Activated CD8-positive, alpha-beta T cell treated with anti-CD3 and anti-CD28 coated beads for 36 hours (primary cell): Measurements from ENCODE around the gene SH2D4B. TPM values are rescaled to one million over a fixed set of nuclear protein-coding genes. Genes with fewer than 3 reads are reported as not detected.

Experiments used
- ATAC-seq: fragments of 200-7000 bp; cut with Tn5 transposase; one replicate; pipeline ENCODE4 v1.10.0; 2021; ENCODE audit warnings: mild to moderate bottlenecking, moderate library complexity
- CTCF ChIA-PET: fragments of 350-600 bp; sonication (Branson Sonifier 250); formaldehyde crosslinking; loops from one replicate; lab custom pipeline; 2021; ENCODE audit warnings: antibody characterized with exemption; lab: Charles Lee
- POLR2A ChIA-PET: fragments of 350-600 bp; sonication (Branson Sonifier 250); formaldehyde crosslinking; loops from one replicate; lab custom pipeline; 2021; ENCODE audit warnings: antibody characterized with exemption; lab: Charles Lee
- DNase-seq: peaks from one replicate; pipeline ENCODE4 v3.0.0-alpha.2; 2020
- H3K27ac Mint-ChIP-seq: one replicate; pipeline ENCODE4 v1.8.0; 2021; ENCODE audit warnings: mild to moderate bottlenecking, mixed read lengths
- H3K27me3 Mint-ChIP-seq: one replicate; pipeline ENCODE4 v1.8.0; 2021; ENCODE audit warnings: mixed read lengths
- H3K36me3 Mint-ChIP-seq: one replicate; pipeline ENCODE4 v1.8.0; 2021; ENCODE audit warnings: low read depth, mixed read lengths
- H3K4me1 Mint-ChIP-seq: one replicate; pipeline ENCODE4 v1.8.0; 2021; ENCODE audit warnings: low read depth, mixed read lengths
- H3K4me3 Mint-ChIP-seq: one replicate; pipeline ENCODE4 v1.8.0; 2021; ENCODE audit warnings: mild to moderate bottlenecking, moderate library complexity, mixed read lengths
- H3K9me3 Mint-ChIP-seq: one replicate; pipeline ENCODE4 v1.8.0; 2021; ENCODE audit warnings: mixed read lengths
- intact Hi-C: fragments of 100-400 bp; cut with micrococcal nuclease; formaldehyde crosslinking; loops from one replicate; pipeline ENCODE4 v1.10.0; 2022
- total RNA-seq, 2 experiments: library from RNA; stranded (reverse); gene quantifications; one replicate each; pipeline ENCODE4 v1.2.3, GENCODE V29; 2021
- TF ChIP-seq, protein P1 (sequence below): fragments of 200-600 bp; IDR thresholded peaks from one replicate; pipeline ENCODE4 v1.8.0; 2022; ENCODE audit warnings: antibody characterized with exemption, mild to moderate bottlenecking

The SH2D4B gene
- total RNA-seq, 2 experiments from 2014 or later = 0.11 to 0.20 TPM

DNA sequence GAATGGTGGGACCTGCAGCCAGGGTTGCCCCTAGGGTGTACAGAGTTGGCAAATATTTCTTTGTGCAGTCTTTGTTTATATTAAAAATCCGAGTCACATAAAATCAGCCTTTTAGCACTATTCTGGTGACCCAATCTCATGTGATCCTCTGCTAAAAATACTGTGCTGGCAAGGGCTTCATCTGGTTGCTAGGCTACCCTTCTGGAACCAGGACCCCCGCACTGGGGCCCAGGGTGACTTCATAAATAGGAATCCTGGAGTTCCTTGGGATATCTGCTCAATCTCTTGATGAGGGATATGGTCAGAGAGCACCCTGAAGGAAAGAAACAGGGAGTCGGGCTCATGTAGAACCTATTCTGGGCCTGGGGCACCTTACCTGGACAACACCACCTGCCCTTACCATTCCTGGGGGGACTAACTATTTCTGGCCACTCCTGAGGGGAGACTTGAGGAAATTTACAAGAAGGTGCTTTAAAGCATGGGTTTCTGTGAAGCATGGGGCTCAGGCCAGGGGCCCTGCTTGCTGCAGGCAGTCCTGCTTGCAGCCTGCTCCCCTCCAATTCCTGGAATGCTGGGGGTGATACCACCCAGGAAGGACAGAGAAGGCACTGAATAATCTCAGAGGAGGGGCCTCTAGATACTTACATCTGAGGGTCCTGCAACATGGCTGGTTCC lies 44.7 kb downstream of the SH2D4B start:
- no peaks in the 10 kb centered on the region for H3K4me1 Mint-ChIP-seq
- no peak for ATAC-seq
- H3K9me3 Mint-ChIP-seq = no peaks in the 10 kb centered on the region
- intact Hi-C loops = no loop called here
- no peaks in the 10 kb centered on the region for H3K27me3 Mint-ChIP-seq
- H3K4me3 Mint-ChIP-seq = no peak overlapping the region
- DNase-seq = no peak
- H3K27ac Mint-ChIP-seq = no peak overlapping the region
- TF ChIP-seq, protein P1, sequence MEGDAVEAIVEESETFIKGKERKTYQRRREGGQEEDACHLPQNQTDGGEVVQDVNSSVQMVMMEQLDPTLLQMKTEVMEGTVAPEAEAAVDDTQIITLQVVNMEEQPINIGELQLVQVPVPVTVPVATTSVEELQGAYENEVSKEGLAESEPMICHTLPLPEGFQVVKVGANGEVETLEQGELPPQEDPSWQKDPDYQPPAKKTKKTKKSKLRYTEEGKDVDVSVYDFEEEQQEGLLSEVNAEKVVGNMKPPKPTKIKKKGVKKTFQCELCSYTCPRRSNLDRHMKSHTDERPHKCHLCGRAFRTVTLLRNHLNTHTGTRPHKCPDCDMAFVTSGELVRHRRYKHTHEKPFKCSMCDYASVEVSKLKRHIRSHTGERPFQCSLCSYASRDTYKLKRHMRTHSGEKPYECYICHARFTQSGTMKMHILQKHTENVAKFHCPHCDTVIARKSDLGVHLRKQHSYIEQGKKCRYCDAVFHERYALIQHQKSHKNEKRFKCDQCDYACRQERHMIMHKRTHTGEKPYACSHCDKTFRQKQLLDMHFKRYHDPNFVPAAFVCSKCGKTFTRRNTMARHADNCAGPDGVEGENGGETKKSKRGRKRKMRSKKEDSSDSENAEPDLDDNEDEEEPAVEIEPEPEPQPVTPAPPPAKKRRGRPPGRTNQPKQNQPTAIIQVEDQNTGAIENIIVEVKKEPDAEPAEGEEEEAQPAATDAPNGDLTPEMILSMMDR = no peak
- CTCF ChIA-PET = interaction anchor here (1.9 kb wide), 1 partner anchor 204 kb away, joined by 4 read pairs; no protein-coding TSS in a partner anchor
- H3K36me3 Mint-ChIP-seq = no peaks in the 10 kb centered on the region
- POLR2A ChIA-PET = no interaction called here

GRCh38 chr10:80583685-80584084 lies 46.0 kb downstream of the SH2D4B start:
- ChIA-PET POLR2A (no interaction called here), CTCF (interaction anchor here (1.0 to 1.9 kb wide), 3 partner anchors 16 to 205 kb away, joined by 4 to 6 read pairs (median 4); no protein-coding TSS in a partner anchor)
- Mint-ChIP-seq H3K4me1 (no peaks in the 10 kb centered on the region), H3K27me3 (no peaks in the 10 kb centered on the region), H3K27ac (no peak overlapping the region), H3K9me3 (no peaks in the 10 kb centered on the region), H3K36me3 (no peaks in the 10 kb centered on the region), H3K4me3 (no peak overlapping the region)
- TF ChIP-seq, protein P1 = no peak
- ATAC-seq = no peak
- intact Hi-C loops = no loop called here
- no peak for DNase-seq

DNA sequence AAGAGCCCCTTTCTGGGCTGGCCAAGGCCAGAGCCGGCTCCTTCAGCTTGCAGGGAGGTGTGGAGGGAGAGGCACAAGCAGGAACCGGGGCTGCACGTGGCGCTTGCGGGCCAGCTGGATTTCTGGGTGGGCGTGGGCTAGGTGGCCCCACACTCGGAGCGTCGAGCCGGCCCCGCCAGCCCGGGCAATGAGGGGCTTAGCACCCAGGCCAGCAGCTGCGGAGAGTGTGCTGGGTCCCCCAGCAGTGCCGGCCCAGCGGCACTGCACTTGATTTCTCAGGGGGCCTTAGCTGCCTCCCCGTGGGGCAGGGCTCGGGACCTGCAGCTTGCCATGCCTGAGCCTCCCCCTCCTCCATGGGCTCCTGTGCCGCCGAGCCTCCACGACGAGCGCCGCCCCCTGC lies 48.1 kb downstream of the SH2D4B start:
- ChIA-PET POLR2A (no interaction called here), CTCF (interaction anchor here (1.3 kb wide), 1 partner anchor 11 kb away, joined by 5 read pairs; no protein-coding TSS in a partner anchor)
- ATAC-seq = no peak
- Mint-ChIP-seq H3K36me3 (no peaks in the 10 kb centered on the region), H3K4me3 (no peak overlapping the region), H3K4me1 (no peaks in the 10 kb centered on the region), H3K27ac (no peak overlapping the region), H3K27me3 (no peaks in the 10 kb centered on the region), H3K9me3 (no peaks in the 10 kb centered on the region)
- intact Hi-C loops = no loop called here
- TF ChIP-seq, protein P1 = no peak
- DNase-seq = no peak

GRCh38 chr10:80588546-80588945 lies 50.8 kb downstream of the SH2D4B start:
- DNase-seq (no peak), ATAC-seq (no peak)
- Mint-ChIP-seq H3K4me1 (no peaks in the 10 kb centered on the region), H3K27ac (no peak overlapping the region), H3K9me3 (no peaks in the 10 kb centered on the region), H3K27me3 (no peaks in the 10 kb centered on the region), H3K36me3 (no peaks in the 10 kb centered on the region), H3K4me3 (no peak overlapping the region)
- TF ChIP-seq, protein P1 = no peak
- intact Hi-C loops = no loop called here
- ChIA-PET CTCF (interaction anchor here (2.8 kb wide), 1 partner anchor 8 kb away, joined by 21 read pairs; no protein-coding TSS in a partner anchor), POLR2A (interaction anchor here (0.6 kb wide), 1 partner anchor 13 kb away, joined by 3 read pairs; no protein-coding TSS in a partner anchor)

DNA sequence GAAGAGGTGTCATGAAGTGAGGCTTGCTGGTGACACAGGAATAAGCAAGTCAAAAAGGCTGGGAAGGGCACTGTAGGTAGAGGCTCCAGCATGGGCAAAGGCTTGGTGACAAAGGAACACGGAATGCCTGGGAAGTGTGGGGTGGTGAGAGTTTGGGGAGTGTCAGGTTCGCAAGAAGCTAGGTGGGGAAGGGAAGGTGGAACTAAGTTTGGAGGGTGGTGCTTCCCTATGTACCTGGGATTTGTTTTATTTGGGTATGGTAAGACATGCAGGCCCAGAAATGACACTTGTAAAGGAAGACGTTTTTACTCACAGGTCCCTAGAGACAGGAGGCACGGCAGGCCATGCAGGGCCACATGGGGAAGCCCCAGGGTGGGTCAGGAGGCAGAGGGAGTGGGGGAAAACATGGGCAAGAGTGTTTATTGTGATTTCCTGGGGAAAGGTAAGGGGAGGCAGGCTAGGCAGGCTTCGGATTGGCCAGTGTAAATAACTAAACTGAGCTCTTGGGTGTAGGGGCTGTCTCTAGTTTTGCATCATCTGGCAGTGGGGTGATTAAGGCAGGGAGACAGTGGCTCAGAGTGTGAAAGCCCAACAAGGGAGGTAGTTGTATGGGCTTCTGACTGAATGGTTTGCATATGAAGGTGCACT lies 52.1 kb downstream of the SH2D4B start:
- TF ChIP-seq, protein P1 = no peak
- ChIA-PET CTCF (no interaction called here), POLR2A (no interaction called here)
- intact Hi-C loops = no loop called here
- Mint-ChIP-seq H3K36me3 (no peaks in the 10 kb centered on the region), H3K9me3 (no peaks in the 10 kb centered on the region), H3K4me3 (no peak overlapping the region), H3K27ac (no peak overlapping the region), H3K27me3 (no peaks in the 10 kb centered on the region), H3K4me1 (no peaks in the 10 kb centered on the region)
- ATAC-seq = no peak
- no peak for DNase-seq
